Peyer's patch (tissue), 4 donors: ENCODE results near the gene STK40.

Experiments used
- CTCF ChIP-seq, 6 experiments: fragments of 450-650 bp in 4 of 6; fragments of 200-600 bp in 2 of 6; sonication (generic) in 1 of 6; IDR thresholded peaks; one replicate each; pipeline ENCODE4 v1.5.1; 2017 to 2019; ENCODE audit warnings: antibody characterized with exemption in 6 of 6, mild to moderate bottlenecking in 3 of 6, moderate library complexity in 1 of 6
- POLR2A ChIP-seq, 2 donors: fragments of 450-650 bp; IDR thresholded peaks; one replicate each; pipeline ENCODE4 v1.5.1; 2017; ENCODE audit warnings: antibody characterized with exemption in 2 of 2, mild to moderate bottlenecking in 2 of 2, moderate library complexity in 2 of 2

DNA sequence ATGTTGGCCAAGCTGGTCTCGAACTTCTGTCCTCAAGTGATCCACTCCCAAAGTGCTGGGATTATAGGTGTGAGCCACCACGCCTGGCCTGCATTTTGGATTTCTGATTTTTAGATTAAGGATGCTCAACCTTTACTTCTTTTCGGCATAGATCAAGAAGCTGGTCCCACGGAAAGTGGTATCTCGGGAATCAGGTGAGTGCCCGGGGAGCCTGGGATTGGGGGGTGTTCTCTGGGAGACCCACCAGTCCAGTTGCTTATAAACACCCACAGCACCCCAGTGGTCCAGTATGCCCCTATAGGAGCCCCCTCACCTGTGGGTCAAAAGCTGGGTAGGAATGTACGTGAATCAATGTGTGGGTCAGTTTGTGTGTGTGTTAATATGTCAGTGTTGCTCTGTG lies 76.3 kb downstream of the STK40 start:
- TF ChIP-seq CTCF (IDR thresholded peaks at IDR 0.05) (no peak), POLR2A (IDR thresholded peaks at IDR 0.05) (no peak)
